ENCODE results near the gene PTGIS.

PTGIS gene

DNA sequence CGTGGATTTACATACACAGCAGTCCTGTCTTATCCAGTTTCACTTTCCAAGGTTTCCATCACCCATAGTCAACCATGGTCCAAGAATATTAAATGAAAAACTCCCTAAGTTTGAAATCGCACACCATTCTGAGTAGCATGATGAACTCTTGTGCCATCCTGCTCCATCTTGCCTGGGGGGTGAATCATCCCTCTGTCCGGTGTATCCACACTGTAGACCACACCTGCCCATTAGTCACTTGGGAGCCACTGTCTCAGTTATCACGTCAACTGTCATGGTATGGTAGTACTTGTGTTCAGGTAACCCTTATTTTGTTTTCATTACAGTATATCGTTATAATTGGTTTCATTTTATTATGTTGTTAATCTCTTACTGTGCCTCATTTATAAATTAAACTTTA is 38.5 kb downstream of the PTGIS start:
- no peak for DNase-seq (ENCODE audit: low read depth)

DNA sequence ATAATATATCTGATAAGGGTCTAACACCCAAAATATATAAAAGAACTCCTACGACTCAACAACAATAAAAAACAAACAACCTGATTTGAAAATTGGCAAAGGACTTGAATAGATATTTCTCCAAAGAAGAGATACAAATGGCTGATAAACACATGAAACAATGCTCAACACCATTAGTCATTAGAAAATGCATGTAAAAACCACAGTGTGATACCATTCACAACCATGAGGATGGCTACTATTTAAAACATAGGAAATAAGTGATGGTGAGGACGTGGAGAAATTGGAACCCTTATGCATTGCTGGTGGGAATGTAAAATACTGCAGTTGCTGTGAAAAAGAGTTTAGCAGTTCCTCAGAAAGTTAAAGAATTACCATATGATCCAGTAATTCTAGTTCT is 41.4 kb downstream of the PTGIS start:
- DNase-seq (ENCODE audit: low read depth), result no peak

- no peak for DNase-seq (ENCODE audit: low read depth)
Measured at GRCh38 chr20:49526056-49526455, 41.9 kb downstream of the PTGIS start.

- no peak for DNase-seq (ENCODE audit: low read depth)
Measured at GRCh38 chr20:49523767-49524360, 44.1 kb downstream of the PTGIS start.

DNA sequence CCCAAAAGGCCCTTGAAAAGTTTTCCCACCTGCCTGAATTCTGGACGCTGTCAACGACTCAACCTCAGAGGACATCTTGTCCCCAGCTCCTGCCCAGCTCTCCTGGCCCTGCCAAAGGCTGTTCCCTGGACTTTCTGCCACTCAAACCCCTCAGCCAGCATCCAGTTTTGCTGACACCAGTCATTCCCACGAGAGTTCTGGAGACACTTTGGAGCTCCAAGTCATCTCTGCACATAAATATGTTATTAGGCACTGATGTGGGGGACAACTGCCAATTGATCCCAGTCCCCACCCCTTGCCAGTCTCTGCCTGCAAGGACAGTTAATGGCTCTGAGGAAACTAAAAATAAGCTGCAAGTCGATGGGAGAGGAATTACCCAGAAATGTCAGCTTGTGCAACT is 46.6 kb downstream of the PTGIS start:
- DNase-seq (ENCODE audit: low read depth), result no peak

GRCh38 chr20:49519777-49520359 is 48.1 kb downstream of the PTGIS start:
- no peak for DNase-seq (ENCODE audit: low read depth)

DNA sequence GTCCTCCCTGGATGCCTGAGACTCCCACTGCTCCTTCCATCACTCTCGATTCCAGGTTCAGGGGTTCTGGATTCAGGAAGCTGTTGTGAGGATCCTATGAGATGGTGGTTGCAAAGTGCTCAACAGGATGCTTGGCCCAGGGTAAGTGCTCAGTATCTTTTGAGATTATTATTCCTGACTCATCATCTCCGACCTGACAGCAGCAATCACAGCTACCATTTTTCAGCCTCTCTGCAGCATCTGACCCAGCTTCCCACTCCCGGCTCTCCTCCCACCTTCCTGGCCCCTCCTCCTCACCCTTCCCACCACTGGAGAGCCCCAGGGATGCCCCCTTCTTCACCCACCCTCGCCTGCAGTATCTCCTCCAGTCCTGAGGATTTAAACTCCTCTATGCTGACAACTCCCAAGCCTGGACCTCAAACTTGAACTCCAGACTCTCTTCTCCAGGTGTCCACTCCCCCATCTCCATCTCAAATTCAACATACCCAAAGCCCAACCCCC is 48.7 kb downstream of the PTGIS start:
- DNase-seq (ENCODE audit: low read depth), result no peak

- DNase-seq (ENCODE audit: low read depth), result no peak
Measured at GRCh38 chr20:49518576-49518975, 49.4 kb downstream of the PTGIS start.

DNA sequence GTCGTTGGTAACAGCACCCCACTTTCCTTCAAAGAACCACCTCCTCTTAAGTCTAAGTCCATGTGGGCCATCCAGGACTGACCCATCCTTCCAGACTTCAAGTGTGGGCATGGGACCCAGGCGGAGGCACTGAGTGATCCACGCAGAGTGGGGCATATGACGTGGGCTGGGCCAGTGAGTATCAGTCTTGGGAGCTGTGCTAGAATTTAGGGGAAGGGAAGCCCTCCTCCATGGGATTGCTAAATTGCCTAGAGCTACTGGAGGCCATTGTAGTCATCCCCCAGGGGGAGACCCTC is 50.2 kb downstream of the PTGIS start:
- no peak for DNase-seq (ENCODE audit: low read depth)

- no peak for DNase-seq (ENCODE audit: low read depth)
Measured at GRCh38 chr20:49516916-49517804, 50.8 kb downstream of the PTGIS start.

DNA sequence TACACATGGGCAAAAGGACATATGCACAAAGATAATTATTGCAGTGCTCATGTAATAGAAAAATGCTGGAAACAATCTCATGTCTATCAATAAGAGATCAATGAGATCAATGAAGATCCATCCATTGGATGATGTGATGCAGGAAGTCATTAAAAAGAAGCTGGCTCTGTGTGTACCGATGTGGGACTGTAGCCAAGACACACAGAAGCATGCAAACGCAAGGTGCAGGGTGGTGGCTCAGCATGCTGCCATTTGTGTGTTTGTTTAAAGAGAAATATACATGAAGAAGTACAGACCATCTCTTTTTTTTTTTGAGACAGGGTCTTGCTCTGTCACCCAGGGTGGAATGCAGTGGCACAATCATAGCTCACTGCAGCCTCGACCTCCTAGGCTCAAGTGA is 52.4 kb downstream of the PTGIS start:
- DNase-seq (ENCODE audit: low read depth), result no peak

DNA sequence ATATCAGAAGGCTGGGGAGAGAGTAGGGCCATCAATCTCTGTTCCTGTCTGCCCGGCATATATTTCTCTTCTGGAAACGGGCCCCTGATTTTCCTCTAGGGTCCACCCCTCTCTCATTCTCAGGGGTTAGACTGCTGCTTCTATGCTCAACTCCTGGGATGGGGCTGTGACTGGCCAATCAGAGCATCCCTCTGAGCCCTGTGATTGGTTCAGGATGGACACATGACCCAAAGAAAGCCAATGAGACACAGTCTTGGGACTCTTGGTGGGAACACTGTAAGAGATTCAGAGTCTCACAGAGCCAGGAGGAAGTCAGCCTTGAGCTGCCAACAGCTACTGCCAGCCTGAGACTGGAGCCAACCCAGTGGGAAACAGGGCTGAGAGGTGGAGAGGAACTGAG is 54.4 kb downstream of the PTGIS start:
- DNase-seq (ENCODE audit: low read depth), result no peak

DNA sequence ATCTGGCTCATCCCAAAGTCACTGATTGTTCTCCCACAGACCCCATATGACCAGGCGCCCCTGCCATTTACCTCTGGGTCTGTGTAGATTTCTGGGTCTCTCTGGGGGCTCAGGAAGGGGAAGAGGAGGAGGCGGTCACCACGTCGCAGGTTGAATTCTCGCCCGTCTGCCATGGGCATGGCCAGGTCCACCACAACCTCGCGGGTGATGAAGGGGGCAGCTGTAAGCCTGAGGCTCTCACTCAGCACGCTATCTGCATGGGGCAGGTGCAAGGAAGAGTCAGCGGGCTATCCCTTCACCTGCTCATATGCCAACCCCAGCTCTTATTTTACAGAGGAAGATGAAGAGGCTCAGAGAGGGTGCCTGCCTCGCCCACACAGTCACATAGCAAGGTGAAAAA is 54.9 kb downstream of the PTGIS start:
- no peak for DNase-seq (ENCODE audit: low read depth)

GRCh38 chr20:49511788-49512525 is 56.0 kb downstream of the PTGIS start:
- no peak for DNase-seq (ENCODE audit: low read depth)

DNA sequence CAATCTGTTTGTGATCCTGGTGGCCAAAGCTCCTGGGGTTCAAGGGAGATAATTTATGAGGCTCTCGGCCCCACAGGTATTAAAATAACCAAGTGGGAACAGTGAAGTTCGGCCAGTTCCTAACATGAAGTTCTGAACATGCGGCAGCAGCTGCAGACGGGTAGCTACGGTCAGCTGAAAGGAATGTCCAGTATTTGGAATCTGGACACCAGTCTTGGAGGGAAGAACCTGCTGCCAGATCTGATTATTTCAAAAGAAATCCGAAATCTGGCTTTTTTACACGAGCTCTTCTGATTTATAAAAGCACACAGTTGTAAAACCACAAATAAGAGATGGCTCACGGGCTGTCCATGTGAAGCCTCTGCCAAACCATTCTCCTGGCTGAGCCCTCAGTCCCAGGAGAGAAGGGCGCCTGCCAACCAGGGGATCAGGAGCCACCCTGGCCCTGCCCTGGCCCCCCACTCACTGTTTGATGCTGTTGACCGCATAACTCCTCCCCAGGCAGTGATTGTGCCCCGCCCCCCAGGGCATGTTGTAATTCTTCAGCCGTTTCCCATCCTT is 57.3 kb downstream of the PTGIS start:
- DNase-seq (ENCODE audit: low read depth), result no peak

DNA sequence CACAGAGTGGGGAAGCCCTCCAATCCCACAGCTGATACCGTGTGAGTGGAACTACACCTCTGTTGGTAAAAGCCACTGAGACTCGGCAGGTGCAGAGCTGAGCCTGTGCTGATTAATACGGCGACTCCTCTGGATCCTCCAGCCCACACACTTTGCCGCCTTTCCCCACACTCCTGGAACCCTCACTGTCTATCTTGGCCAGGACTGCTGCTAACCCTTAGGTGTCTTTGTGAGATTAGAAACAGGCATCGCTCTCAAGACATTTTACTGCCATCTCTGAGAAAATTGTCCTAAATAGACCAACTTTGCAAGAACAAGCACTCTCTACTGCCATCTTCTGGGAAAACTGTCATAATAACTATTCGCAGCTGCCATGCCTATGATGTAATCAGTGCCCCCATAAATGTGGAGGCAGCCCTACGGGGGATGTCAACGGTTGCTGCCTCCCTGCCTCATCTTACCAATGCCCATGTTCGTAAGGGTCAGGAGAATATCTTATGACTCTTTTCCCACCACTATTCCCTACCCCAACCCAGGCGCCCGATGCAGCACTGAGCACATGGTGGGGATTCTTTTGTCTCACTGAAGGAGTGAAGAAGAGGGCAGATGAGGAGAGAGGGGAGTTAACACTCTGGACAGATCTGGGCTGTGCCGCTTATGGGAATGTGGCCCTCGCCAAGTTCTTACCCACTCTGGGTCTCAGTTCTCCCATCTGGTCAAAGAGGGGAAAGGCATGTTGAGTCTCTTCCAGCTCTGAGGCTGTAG is 59.3 kb downstream of the PTGIS start:
- DNase-seq (ENCODE audit: low read depth), result no peak

- DNase-seq (ENCODE audit: low read depth), result no peak
Measured at GRCh38 chr20:49507741-49508434, 60.0 kb downstream of the PTGIS start.

DNA sequence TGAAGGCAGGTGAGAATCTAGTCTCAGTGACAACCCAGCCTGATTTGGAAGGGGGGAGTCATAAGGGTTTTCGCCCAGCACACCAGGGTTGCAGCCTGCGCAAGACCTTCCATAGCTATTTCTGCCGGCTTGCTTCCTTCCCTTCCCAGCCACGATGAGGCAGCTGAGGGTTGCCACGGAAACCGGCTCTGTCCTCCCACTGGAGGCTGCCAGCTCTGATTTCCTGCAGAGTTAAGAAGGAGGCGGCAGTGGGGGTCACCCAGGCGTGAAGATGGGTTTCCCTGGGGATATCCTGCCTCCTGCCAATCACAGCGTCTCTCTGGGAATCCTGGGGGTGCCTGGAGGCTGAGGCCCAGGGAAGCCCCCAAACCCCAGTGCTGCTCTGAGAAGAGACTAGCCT is 62.4 kb downstream of the PTGIS start:
- no peak for DNase-seq (ENCODE audit: low read depth)

- no peak for DNase-seq (ENCODE audit: low read depth)
Measured at GRCh38 chr20:49503176-49503575, 64.8 kb downstream of the PTGIS start.

DNA sequence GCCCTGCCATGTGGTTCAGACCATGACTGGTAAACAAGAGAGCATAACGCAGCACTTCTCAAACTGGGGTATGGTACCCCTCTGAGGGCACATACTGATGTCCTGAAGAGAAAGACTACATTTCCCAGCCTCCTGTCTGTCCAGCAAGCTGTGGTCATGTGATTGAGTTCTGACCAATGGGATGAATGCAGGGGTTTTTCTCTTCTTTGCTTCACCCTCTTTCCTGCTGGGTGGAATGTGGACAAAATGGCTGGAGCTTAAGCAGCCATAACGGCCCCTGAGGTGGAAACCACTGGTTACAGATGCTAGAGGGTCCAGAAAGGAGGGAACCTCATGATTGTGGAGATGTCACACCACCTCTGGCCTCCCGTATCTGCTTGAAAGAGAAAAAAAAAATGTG is 66.0 kb downstream of the PTGIS start:
- no peak for DNase-seq (ENCODE audit: low read depth)

GRCh38 chr20:49497398-49497669 is 70.6 kb downstream of the PTGIS start:
- no peak for DNase-seq (ENCODE audit: low read depth)
